DMS153 treated with DMSO at 0.1 percent for 48 hours (cell line): ENCODE data around the gene MYL6.
A peak's percentile ranks its signal among the peaks of the same experiment; 100 is the strongest.
"Not testable (repeated sequence)": the region's sequence is repeated elsewhere in the genome, so short reads cannot be mapped to it uniquely, and the experiment has no call there.

Experiments
- DNase-seq: peaks from one replicate; lab custom pipeline; 2025; ENCODE audit not compliant: unreplicated experiment; lab: John Stamatoyannopoulos, UW

The MYL6 gene

GRCh38 chr12:56158029-56158925 lies at the start of gene MYL6:
TSS of gene MYL6 (plus strand) at chr12:56158359. CDS start at chr12:56158402, 43 bp downstream.
- DNase-seq, result peak; percentile 95

GRCh38 chr12:56110571-56110970 lies 47.6 kb upstream of the MYL6 start:
- no peak for DNase-seq

- no peak for DNase-seq
Measured at GRCh38 chr12:56114084-56114483, 44.1 kb upstream of the MYL6 start.

DNA sequence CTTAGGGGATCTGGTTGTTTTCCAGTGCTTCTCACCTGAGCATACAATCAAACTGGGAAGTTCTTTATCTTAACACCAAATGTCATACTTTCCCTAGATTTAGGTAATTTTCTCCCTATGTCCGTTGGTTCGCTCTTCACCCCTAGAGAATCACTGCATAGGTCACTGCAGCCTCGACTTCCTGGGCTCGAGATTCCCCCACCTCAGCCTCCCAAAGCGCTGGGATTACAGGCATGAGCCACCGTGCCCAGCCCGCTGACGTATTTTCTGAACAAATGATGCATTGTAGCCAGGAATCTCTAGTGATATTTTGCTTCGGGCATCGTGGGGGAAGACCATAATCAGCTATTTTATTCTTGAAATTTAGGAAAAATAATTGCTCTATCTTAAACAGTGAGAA lies 42.8 kb upstream of the MYL6 start:
- no peak for DNase-seq

GRCh38 chr12:56116267-56117081 lies 41.7 kb upstream of the MYL6 start, which contains the start of gene RPL41:
TSS of gene RPL41 (plus strand) at chr12:56116633.
- peak; percentile 98 for DNase-seq

DNA sequence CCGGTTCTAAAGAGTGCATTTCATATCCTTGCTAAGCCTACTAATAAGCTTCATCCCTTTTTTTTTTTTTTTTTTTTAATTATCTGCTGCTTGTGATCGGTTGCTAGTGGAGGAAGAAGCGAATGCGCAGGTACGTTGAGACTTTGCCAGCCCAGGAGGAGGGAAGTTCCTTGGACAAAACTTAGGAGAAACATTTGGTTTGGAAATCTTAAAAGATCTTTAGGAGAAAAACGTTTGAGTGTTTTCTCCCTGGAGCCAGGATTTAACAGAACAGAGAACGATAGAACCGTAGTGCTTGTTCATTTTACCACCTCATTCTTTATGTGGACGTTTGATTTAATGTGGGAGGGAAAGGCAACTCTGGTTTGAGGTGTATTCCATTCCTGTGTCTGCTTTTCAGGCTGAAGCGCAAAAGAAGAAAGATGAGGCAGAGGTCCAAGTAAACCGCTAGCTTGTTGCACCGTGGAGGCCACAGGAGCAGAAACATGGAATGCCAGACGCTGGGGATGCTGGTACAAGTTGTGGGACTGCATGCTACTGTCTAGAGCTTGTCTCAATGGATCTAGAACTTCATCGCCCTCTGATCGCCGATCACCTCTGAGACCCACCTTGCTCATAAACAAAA lies 41.0 kb upstream of the MYL6 start:
- DNase-seq, result not testable (repeated sequence)

DNA sequence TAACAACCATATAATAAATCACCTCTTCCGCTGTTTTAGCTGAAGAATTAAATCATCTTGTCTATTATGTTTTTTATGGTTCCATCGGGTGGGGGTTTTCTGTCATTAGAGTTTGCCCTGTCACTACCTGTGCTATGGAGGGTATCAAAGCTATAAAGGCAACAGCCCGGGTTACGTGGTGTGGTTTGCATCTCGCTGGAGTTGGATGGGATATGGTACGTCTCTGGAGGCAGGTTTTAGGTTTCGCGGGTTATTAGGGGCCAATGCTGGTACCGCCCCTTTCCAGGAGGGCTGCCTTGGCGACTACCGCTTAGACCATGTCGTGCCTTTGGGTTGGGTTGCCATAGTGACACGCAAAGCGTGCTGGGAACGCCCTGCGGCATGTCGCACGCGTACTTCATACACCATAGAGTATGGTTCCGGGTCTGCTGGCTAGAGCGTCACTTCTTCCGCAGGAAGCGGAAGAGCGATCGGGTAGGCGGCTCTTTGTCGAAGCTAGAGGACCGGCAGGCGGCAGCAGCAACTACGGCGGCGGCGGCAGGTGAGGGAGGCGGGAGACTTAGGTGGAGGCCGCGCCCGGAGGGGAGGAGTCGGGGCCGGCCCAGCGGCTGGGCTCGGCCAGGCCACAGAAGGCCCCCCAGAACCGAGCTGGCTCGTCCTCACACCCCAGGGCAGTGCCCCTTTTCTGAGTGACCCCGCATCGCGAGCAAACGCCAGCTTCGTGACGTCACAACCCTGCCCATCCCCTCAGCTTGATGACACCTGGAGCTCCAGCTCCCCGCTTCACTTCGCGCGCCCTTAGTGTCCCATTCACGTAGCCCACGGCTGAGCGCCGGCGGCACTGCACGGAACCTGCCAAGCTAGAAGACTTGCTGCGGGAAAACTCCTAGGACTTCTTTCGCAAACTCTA lies 40.1 kb upstream of the MYL6 start, which contains the start of gene ZC3H10:
ZC3H10 (plus strand) TSS at position 489 of the 910 bp plus-strand sequence. CDS start 2,297 bp downstream, outside the sequence.
- peak; percentile 96 for DNase-seq

DNA sequence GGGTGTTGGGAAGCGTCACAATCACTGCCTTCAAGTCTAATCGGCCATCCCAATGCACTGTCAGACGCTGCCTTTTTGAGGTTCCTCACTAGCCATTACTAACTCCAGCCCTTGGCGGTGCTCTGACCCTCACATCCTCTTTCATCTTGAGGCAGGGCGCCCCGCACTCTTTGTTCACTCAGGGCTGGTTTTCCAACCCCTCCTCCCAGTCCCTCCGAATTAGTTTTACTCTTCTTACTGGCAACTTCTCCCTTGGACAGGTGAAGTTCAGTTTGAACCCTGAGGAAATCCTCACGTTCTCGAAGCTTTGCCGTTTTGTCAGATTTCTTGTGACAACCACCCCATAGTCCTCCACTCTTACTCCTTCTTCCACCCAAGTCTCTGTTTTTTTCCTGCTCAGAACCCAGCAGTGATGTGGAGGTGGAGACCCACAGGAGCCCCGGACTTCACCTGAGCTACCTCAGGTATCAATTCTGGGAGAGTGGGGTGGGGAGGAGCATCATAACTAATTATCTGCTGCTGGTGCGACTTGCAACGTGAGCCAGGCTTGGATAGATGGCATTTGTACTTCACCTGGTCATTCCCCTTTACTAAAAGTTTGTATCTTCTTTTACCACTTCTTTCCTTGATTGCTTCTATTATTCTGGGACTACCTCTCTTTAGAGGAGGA lies 39.3 kb upstream of the MYL6 start:
- DNase-seq, result no peak

DNA sequence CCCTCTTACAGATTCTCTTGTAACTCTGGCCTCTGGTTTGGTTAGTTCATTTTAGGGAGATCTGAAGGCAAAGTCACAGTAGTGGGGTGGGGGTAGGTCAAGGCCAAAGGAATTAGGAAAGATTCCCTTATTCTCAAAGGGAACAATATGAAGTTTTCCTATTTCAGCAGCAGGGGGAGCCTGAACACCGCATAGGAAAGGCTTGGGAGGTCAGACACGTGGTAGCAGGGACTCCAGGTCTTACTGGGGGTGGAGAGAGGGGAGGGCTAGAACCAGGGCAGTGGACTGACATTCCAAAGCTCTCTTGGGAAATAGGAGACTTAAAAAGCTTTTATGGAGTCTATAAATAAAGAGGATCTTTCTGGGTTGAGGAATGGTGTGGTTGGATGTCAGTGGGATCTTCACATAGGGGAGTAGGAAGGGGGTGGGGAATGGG lies 38.8 kb upstream of the MYL6 start:
- DNase-seq, result peak; percentile 55

- no peak for DNase-seq
Measured at GRCh38 chr12:56120158-56120846, 37.9 kb upstream of the MYL6 start.

- no peak for DNase-seq
Measured at GRCh38 chr12:56121204-56121870, 36.8 kb upstream of the MYL6 start.

GRCh38 chr12:56122637-56123036 lies 35.5 kb upstream of the MYL6 start:
- DNase-seq, result peak; percentile 59

DNA sequence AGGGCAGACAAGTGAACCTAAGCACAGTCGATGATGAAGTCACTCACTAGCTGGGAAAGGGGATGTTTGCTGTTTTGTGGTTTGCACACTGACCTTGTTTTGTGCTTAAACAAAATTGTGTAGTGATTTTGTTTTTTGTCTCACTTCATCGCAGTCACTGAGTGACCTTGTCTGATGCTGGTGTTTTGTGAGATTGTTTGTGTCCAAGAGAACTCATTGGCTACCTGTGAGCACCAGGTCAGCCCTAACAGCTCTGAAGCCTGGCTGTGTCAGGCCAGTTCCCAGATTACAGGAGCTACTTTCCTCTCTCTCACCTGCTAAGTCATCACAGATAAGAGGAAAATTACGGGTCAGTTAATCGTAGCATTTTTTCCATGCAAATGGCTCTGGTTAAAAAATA lies 34.0 kb upstream of the MYL6 start:
- no peak for DNase-seq

- DNase-seq, result no peak
Measured at GRCh38 chr12:56126732-56127239, 31.4 kb upstream of the MYL6 start.

GRCh38 chr12:56127485-56127887 lies 30.7 kb upstream of the MYL6 start:
- DNase-seq, result no peak

GRCh38 chr12:56127888-56128669 lies 30.1 kb upstream of the MYL6 start, which contains the start of gene ESYT1:
TSS of gene ESYT1 (plus strand) at chr12:56128267. CDS start at chr12:56128320, 53 bp downstream.
- peak; percentile 98 for DNase-seq

- no peak for DNase-seq
Measured at GRCh38 chr12:56128670-56129205, 29.4 kb upstream of the MYL6 start.
